Measurements from ENCODE around the gene GAK.

Gene GAK

DNA sequence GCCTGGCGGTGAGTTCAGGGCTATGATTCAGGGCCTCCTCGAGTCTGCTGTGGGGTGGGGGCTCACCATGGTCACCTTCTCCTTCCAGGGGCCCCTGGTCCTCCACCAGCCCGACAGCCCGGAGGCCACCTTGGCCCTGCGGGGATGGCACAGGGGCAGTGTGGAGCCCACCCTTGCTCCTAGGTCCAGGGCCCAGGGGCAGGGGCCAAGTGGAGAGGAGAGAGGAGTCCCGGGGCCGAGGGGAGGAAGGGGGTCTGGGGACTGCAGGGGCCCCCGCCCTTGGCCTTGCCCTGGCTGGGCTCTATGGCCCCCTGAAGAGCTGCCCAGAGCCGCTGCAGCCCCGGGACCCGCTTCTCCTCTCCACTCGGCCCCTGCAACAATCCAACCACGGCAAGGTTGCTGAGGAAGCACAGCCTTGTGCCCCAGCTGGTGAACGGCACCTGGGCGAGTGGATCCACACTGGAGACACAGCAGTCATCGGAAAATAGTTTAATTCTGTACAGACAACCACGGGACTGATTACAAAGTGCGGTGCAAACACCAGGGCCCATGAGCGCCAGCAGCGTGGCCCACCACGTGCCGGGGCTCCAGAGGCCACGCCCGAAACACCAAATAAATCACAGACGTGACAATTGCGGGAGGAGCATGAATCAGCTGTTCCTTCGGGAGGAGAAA lies 83.2 kb downstream of the GAK start:
- no peak for DNase-seq (ENCODE audit: low spot score)

DNA sequence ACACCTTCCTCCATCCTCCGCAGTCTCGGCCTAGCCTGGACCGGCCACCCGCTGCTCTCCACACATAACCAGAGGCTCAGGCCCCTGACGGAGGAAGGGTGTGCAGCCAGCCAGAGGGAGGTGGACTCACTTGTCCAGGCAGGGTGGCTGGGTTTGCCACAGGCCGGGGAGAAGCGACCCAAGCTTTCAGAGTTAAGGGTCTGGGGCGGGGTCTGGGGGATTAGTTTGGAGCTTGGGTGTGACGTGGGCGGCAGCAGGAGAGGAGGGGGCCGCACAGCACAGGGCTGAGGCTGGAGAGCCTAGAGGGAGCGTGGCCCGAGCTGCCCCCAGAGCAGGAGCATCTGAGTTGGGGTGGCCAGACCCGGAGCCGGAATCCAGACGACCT lies 83.8 kb downstream of the GAK start:
- DNase-seq (ENCODE audit: low spot score) = no peak

GRCh38 chr4:845836-846251 lies 86.3 kb downstream of the GAK start:
- DNase-seq (ENCODE audit: low spot score) = no peak

DNA sequence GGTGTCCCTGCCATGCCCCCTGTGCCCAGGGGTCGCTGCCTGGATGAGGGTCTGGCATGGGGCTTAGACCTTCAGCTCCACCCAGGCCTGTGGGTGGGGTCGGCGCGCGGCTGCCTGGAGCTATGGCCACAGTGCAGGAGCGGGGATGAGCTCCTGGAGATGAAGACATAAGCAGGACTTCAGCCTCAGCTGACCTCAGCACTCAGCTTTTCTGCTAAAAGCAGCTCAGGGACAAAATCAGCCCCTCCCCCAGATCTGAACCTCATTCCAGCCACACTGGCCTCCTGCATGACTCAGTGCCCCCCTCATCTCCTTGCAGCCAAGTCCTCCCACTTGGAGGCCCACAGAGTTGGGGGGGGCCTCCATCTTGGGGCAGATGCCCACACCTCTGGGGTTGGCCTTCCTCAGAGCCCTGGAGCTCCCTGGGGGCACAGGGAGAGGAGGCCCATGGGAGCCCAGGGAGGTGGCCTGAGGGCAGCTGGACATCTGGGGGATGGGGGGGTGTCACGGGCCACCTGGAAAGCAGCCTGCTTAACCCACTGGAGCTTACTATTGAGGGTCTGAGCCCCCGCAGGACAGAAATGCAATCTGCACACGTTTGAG lies 86.8 kb downstream of the GAK start:
- no peak for DNase-seq (ENCODE audit: low spot score)

- no peak for DNase-seq (ENCODE audit: low spot score)
Observed at GRCh38 chr4:844752-845232, 87.3 kb downstream of the GAK start.

GRCh38 chr4:839675-840443 lies 92.3 kb downstream of the GAK start:
- no peak for DNase-seq (ENCODE audit: low spot score)

DNA sequence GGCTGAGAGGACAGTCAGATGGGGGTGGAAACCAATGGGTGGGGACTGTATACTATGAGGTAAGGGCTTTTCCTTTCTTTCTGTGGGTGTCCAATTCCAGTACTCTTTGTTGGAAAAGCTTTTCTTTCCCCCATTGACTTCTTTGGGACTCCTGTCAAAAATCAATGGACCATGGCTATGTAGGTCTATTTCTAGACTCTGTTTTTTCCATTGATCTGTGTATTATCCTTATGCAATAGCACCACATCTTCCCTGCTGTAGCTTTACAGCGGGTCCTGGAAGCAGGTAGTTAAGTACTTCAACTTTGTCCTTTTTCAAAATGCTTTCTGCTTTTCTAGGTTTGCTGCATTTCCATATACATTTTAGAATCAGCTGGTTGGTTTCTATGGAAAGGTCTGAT lies 94.3 kb downstream of the GAK start:
- DNase-seq (ENCODE audit: low spot score) = no peak

GRCh38 chr4:836750-837301 lies 95.3 kb downstream of the GAK start:
- DNase-seq (ENCODE audit: low spot score) = no peak

DNA sequence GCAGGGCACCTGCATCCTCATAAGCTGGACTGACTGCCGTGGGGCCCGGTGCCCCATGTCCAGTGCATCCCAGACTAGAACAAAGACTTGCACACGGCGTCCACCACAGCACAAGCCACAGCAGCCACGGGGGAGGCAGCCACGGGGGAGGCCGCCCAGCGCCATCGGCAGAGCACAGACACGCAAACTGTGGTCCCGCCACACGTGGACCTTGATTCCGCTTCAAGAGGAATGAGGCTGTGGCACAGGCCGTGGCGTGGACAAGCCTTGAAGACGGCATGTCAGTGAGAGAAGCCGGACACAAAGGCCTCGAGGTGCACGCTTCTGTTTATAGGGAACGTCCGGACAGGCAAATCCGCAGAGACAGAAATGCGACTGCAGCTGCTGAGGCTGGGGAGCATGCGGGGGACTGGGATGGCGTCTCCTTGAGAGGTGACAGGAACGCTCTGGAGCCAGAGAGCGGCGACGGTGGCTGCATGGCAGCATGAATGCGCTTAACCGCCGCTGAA lies 96.1 kb downstream of the GAK start:
- DNase-seq (ENCODE audit: low spot score) = no peak

GRCh38 chr4:835148-836002 lies 96.7 kb downstream of the GAK start:
- DNase-seq (ENCODE audit: low spot score) = no peak

DNA sequence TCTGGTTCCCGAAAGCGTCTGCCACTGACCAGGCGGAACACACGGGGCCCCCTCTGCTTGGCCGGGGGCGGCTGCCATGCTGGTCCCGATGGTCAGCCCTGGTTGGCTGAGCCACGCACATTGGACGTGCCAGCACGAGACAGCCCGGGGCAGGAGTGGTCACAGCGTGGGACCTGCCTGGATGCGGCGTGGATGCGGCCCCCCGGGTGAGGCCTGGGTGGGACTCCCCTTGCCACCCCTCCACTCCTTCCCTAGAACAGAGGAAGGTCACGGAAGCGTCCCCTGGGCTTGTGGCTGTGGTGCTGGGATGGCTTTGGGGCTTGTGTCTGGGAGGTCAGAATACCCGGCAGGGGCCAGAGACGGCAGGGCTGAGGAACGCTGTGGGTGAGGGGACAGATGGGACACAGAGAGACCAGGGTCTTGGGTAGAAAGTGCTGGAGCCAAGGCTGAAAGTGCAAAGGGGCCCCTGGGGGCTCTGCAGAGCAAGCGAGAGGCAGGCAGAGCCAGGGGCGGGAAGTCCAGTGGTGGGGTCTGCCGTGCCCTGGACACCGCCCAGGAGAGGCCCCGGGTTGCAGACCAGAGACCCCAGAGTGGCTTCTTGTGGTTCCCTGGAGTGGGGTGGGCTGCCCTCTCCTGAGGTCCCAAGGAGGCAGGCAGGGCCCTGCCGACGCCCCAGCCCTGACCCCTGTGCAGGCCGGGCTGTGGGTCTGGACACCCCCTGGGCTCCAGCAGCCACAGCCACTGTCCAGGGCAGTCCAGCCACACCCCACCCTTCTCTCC lies 97.6 kb downstream of the GAK start:
- DNase-seq (ENCODE audit: low spot score) = no peak

DNA sequence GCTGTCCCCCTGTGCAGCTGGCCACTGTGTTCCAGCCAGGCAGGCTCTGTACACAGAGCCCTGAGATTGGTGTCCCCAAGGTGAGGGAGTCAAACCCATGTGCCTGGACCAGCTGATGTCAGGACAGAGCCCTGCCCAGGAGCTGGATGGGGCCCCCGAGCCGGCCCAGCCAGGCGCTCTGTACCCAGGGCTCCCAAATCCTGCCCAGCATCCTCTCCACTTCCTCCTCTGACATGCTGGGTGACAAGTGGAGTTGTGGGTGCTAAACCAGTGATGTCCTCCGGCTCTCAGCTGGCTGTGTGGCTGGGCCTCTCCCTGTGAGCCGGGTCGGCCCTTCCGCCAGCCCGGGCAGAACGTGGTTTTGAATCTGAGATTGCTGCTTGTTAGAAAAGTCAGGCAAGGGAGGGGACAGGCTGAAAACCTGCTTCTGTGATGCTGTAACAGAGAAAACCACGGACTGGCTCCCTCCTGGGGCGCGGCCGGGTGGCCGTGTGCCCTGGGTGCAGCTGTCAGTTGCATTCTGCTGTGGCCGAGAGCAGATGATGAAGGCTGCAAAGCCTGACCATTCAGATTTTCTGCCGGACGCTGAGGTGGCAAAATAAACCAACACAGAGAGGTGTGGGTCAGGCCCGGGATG lies 98.3 kb downstream of the GAK start:
- no peak for DNase-seq (ENCODE audit: low spot score)

DNA sequence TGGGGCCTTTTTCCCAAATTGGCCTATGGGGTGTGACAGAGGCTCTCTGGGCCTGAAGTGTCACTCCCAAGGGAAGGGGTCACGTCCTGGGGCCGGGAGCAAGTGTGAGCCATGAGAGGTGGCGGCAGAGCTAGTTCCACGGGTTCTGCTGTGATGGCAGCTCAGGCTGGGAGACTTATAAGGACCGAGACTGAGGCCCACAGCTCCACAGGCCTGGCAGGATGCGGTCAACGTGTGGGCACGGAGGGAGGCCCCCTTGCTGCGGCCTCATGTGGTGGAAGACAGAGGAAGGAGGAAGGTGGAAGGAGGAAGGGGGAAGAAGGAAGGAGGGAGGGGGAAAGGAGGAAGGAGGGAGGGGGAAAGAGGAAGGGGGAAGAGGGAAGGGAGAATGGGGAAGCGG lies 99.0 kb downstream of the GAK start:
- DNase-seq (ENCODE audit: low spot score) = no peak

DNA sequence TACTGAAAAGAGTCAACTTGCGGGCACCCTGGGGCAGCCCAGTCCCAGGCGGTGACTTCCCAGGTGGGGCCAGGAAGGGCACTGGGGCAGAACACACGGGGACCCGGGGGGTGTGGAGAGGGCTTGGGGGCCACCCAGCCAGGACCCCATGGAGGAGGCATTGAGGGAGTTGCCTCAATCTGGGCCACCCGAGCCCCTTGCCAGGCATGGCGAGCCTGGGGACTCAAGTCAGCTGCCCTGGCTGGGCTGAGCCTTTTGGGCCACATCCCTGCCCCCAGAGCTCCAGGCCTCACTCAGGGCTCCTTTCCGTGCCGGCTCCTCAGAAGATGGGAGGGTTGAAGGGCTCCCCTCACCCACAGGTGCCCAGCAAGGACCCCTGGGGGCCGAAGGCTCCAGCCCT lies 99.6 kb downstream of the GAK start:
- DNase-seq (ENCODE audit: low spot score) = no peak

DNA sequence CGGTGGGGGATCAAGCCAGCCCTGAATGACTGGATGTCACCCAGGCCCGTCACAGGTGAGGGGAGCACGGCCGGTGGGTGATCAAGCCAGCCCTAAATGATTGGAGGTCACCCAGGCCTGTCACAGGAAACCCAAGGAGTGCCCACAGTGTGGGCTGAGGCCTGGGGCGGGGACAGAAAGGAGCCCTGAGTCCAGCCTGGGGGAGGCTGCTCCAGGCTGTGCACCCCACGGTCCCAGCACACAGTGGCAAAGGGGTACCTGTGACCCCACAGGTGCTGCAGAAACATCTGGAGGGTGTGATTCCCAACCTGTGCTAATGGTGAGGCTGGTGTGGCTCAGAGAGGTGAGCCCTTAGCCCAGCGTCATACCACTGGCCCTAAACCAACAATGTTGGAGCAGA lies 100.0 kb downstream of the GAK start:
- no peak for DNase-seq (ENCODE audit: low spot score)

DNA sequence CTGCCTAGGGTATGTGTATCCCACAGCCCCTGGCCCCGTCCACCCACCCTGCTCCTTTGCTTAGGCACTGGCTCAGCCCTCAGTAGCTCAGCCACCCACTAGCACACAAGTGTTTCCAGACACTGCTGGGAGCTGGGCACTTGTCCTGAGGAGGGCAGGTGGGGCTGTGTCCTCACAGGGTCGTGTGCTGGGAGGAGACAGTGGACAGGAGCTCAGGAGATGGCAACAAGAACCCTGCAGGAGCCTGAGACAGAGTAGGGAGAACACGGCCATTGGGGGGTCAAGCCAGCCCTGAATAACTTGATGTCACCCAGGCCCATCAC lies 100.7 kb downstream of the GAK start:
- DNase-seq (ENCODE audit: low spot score) = no peak

- DNase-seq (ENCODE audit: low spot score) = no peak
Observed at GRCh38 chr4:830601-831482, 101.3 kb downstream of the GAK start.

DNA sequence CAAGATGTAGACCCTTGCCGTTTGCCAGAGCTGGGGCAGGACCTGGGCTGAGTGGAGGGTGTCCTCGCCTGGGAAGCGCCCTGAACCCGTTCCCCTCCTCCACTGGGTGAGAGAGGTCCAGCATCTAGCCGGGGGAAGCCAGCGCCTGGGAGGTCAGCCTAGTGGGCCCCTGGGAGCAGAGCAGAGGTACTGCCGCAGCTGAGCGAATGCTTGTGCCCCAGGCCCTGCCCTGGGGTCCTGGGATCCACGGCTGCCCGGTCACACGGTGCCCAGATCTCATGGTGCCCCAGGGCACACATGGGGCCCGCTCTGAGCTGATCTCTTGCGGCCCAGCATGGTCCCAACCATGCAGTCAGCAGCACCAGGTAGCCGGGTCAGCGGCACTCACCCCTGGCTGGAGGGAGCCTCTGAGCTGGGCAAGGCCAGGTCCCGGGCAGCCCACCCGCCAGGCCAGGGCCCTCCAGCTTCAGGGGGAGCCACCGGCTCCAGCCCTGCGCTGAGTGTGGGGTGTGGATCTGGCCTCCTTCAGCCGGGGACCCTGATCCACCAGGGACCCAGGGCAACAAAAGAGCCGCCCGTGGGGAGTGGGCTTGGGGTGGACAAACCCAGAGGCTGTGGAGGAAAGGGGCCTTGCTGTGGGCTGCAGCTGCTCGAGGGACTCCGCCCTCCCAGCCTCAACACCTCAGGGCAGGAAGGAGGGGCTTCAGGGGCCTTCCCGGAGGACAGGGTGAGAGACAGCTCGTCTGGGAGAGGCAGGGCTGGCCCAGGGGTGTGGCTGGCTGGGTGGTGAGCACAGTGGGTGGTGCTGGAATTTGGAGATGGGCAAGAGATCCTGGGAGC lies 102.1 kb downstream of the GAK start:
- DNase-seq (ENCODE audit: low spot score) = no peak

- DNase-seq (ENCODE audit: low spot score) = no peak
Observed at GRCh38 chr4:829291-829690, 102.8 kb downstream of the GAK start.

Measured in CD4-positive, alpha-beta T cell treated with Interleukin-6 at 100 ng/mL for 8 hours (primary cell).